Neural cell (in vitro differentiated cells): ENCODE results near the gene XXYLT1.

Source experiments
- EP300 ChIP-seq: fragments of 450-650 bp; conservative IDR thresholded peaks from 2 replicates; pipeline ENCODE4 v1.6.1; 2014; ENCODE audit warnings: antibody characterized with exemption, mild to moderate bottlenecking, moderate library complexity; ENCODE audit not compliant: poor library complexity, severe bottlenecking
- EZH2 ChIP-seq: fragments of 200-600, 300-800 bp; shearing (Covaris generic), sonication (generic); IDR thresholded peaks from 2 replicates; pipeline ENCODE4 v1.6.1; 2014; ENCODE audit warnings: antibody characterized with exemption, low read length, borderline replicate concordance, mild to moderate bottlenecking; ENCODE audit not compliant: insufficient read depth, poor library complexity, severe bottlenecking
- POLR2AphosphoS5 ChIP-seq: IDR thresholded peaks from 2 replicates; pipeline ENCODE4 v1.6.1; 2012
- RAD21 ChIP-seq: fragments of 450-650 bp; conservative IDR thresholded peaks from 2 replicates; pipeline ENCODE4 v1.6.1; 2014; ENCODE audit warnings: antibody characterized with exemption, mild to moderate bottlenecking, moderate library complexity
- TF ChIP-seq, protein P1 (sequence below): fragments of 450-650 bp; IDR thresholded peaks from 2 replicates; pipeline ENCODE4 v1.5.1; 2014; ENCODE audit warnings: antibody characterized with exemption, mild to moderate bottlenecking, moderate library complexity; ENCODE audit not compliant: poor library complexity, severe bottlenecking
- TF ChIP-seq, protein P2 (sequence below): IDR thresholded peaks from 2 replicates; pipeline ENCODE4 v1.6.1; 2012; ENCODE audit warnings: borderline replicate concordance

DNA sequence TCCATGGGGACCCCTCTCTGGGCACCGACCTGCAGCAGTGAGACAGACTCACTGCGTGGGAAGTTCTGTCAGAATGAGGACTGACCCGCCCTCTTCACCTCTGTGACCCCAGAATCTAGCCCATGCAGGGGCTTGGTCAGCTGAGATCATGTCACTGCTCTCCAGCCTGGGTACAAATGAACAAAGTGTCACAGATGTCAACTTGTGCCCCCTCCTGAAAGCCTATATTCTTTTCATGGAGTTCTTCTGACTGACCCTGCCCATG is 210.8 kb downstream of the XXYLT1 start:
- TF ChIP-seq EP300 (no peak), RAD21 (no peak), POLR2AphosphoS5 (no peak), EZH2 (no peak)
- TF ChIP-seq, protein P1, sequence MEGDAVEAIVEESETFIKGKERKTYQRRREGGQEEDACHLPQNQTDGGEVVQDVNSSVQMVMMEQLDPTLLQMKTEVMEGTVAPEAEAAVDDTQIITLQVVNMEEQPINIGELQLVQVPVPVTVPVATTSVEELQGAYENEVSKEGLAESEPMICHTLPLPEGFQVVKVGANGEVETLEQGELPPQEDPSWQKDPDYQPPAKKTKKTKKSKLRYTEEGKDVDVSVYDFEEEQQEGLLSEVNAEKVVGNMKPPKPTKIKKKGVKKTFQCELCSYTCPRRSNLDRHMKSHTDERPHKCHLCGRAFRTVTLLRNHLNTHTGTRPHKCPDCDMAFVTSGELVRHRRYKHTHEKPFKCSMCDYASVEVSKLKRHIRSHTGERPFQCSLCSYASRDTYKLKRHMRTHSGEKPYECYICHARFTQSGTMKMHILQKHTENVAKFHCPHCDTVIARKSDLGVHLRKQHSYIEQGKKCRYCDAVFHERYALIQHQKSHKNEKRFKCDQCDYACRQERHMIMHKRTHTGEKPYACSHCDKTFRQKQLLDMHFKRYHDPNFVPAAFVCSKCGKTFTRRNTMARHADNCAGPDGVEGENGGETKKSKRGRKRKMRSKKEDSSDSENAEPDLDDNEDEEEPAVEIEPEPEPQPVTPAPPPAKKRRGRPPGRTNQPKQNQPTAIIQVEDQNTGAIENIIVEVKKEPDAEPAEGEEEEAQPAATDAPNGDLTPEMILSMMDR, result no peak
- TF ChIP-seq, protein P2, sequence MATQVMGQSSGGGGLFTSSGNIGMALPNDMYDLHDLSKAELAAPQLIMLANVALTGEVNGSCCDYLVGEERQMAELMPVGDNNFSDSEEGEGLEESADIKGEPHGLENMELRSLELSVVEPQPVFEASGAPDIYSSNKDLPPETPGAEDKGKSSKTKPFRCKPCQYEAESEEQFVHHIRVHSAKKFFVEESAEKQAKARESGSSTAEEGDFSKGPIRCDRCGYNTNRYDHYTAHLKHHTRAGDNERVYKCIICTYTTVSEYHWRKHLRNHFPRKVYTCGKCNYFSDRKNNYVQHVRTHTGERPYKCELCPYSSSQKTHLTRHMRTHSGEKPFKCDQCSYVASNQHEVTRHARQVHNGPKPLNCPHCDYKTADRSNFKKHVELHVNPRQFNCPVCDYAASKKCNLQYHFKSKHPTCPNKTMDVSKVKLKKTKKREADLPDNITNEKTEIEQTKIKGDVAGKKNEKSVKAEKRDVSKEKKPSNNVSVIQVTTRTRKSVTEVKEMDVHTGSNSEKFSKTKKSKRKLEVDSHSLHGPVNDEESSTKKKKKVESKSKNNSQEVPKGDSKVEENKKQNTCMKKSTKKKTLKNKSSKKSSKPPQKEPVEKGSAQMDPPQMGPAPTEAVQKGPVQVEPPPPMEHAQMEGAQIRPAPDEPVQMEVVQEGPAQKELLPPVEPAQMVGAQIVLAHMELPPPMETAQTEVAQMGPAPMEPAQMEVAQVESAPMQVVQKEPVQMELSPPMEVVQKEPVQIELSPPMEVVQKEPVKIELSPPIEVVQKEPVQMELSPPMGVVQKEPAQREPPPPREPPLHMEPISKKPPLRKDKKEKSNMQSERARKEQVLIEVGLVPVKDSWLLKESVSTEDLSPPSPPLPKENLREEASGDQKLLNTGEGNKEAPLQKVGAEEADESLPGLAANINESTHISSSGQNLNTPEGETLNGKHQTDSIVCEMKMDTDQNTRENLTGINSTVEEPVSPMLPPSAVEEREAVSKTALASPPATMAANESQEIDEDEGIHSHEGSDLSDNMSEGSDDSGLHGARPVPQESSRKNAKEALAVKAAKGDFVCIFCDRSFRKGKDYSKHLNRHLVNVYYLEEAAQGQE, result no peak
